HEK293 (cell line): ENCODE results near the gene PODXL2.

Experiments
- BCL11A ChIP-seq: fragments of 450-650 bp; formaldehyde crosslinking; IDR thresholded peaks from 2 replicates; pipeline ENCODE4 v1.5.1; 2016; ENCODE audit warnings: low read depth, missing biosample characterization, missing genetic modification characterization
- GLI4 ChIP-seq: fragments of 450-650 bp; formaldehyde crosslinking; IDR thresholded peaks from 2 replicates; pipeline ENCODE4 v1.5.1; 2016; ENCODE audit warnings: missing biosample characterization, missing genetic modification characterization
- SP2 ChIP-seq: fragments of 450-650 bp; formaldehyde crosslinking; IDR thresholded peaks from 2 replicates; pipeline ENCODE4 v1.5.1; 2016; ENCODE audit warnings: missing biosample characterization, missing genetic modification characterization
- YY1 ChIP-seq: fragments of 450-650 bp; formaldehyde crosslinking; IDR thresholded peaks from 2 replicates; pipeline ENCODE4 v1.5.1; 2018; ENCODE audit warnings: missing biosample characterization, missing genetic modification characterization
- ZNF112 ChIP-seq: fragments of 450-650 bp; formaldehyde crosslinking; IDR thresholded peaks from 2 replicates; pipeline ENCODE4 v1.5.0; 2017; ENCODE audit warnings: missing biosample characterization, missing genetic modification characterization
- ZNF121 ChIP-seq: fragments of 450-650 bp; formaldehyde crosslinking; IDR thresholded peaks from 2 replicates; pipeline ENCODE4 v1.5.1; 2016; ENCODE audit warnings: missing biosample characterization, missing genetic modification characterization
- ZNF747 ChIP-seq: fragments of 450-650 bp; formaldehyde crosslinking; IDR thresholded peaks from 2 replicates; pipeline ENCODE4 v1.5.1; 2016; ENCODE audit warnings: missing biosample characterization, missing genetic modification characterization
- TF ChIP-seq, protein P1 (sequence below): fragments of 450-650 bp; formaldehyde crosslinking; IDR thresholded peaks from 2 replicates; pipeline ENCODE4 v1.5.1; 2016; ENCODE audit warnings: missing biosample characterization, missing genetic modification characterization

GRCh38 chr3:127675651-127676391, 46.8 kb downstream of the PODXL2 start:
- TF ChIP-seq GLI4, result no peak
- TF ChIP-seq, protein P1, sequence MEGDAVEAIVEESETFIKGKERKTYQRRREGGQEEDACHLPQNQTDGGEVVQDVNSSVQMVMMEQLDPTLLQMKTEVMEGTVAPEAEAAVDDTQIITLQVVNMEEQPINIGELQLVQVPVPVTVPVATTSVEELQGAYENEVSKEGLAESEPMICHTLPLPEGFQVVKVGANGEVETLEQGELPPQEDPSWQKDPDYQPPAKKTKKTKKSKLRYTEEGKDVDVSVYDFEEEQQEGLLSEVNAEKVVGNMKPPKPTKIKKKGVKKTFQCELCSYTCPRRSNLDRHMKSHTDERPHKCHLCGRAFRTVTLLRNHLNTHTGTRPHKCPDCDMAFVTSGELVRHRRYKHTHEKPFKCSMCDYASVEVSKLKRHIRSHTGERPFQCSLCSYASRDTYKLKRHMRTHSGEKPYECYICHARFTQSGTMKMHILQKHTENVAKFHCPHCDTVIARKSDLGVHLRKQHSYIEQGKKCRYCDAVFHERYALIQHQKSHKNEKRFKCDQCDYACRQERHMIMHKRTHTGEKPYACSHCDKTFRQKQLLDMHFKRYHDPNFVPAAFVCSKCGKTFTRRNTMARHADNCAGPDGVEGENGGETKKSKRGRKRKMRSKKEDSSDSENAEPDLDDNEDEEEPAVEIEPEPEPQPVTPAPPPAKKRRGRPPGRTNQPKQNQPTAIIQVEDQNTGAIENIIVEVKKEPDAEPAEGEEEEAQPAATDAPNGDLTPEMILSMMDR (tag by site-specific recombination), result no peak
- TF ChIP-seq YY1 (tag by site-specific recombination), result no peak
- no peak for TF ChIP-seq ZNF747 (tag by site-specific recombination)
- TF ChIP-seq ZNF112 (tag by site-specific recombination), result no peak
- TF ChIP-seq SP2, result no peak
- TF ChIP-seq ZNF121 (tag by site-specific recombination), result no peak
- TF ChIP-seq BCL11A (tag by site-specific recombination), result no peak
